DND-41 (cell line): ENCODE measurements around the gene U2AF2.

Experiments
- ATAC-seq: fragments of 200-7000 bp; cut with Tn5 transposase; 3 replicates; pipeline ENCODE4 v1.9.1; 2021; ENCODE audit warnings: low read depth; ENCODE audit not compliant: insufficient read depth
- DNase-seq: peaks from one replicate; pipeline ENCODE4 v3.0.0-alpha.2; 2020
- H2AFZ ChIP-seq: 2 replicates; pipeline ENCODE4 v1.6.0; 2012; ENCODE audit warnings: low read depth, low read length
- H3K27ac ChIP-seq: 2 replicates; pipeline ENCODE4 v1.5.1; 2012; ENCODE audit warnings: low read length, inconsistent platforms
- H3K27me3 ChIP-seq: fragments of 200-600 bp; sonication (generic); 2 replicates; pipeline ENCODE4 v1.6.0; 2012; ENCODE audit warnings: low read length, mild to moderate bottlenecking, inconsistent platforms; ENCODE audit not compliant: insufficient read depth, poor library complexity
- H3K36me3 ChIP-seq: 2 replicates; pipeline ENCODE4 v1.5.1; 2012; ENCODE audit warnings: low read length, inconsistent platforms; ENCODE audit not compliant: insufficient read depth
- H3K4me1 ChIP-seq: 2 replicates; pipeline ENCODE4 v1.5.1; 2012; ENCODE audit warnings: mild to moderate bottlenecking, low read length; ENCODE audit not compliant: insufficient read depth
- H3K4me2 ChIP-seq: 2 replicates; pipeline ENCODE4 v1.6.0; 2012; ENCODE audit warnings: mild to moderate bottlenecking, moderate library complexity, low read length, inconsistent platforms; ENCODE audit not compliant: insufficient read depth
- H3K4me3 ChIP-seq, 2 experiments: fragments of 200-600 bp in 1 of 2; shearing (Covaris generic) in 1 of 2; 2 replicates each; pipeline ENCODE4 v1.5.1; 2012 to 2016; ENCODE audit warnings: inconsistent platforms in 2 of 2, low read length in 2 of 2, mild to moderate bottlenecking in 2 of 2, low read depth in 1 of 2, moderate library complexity in 1 of 2
- H3K79me2 ChIP-seq: 2 replicates; pipeline ENCODE4 v1.6.0; 2012; ENCODE audit warnings: low read length, inconsistent platforms; ENCODE audit not compliant: insufficient read depth
- H3K9ac ChIP-seq: 2 replicates; pipeline ENCODE4 v1.6.0; 2012; ENCODE audit warnings: low read depth, mild to moderate bottlenecking, inconsistent platforms, low read length, moderate library complexity
- H3K9me3 ChIP-seq: 2 replicates; pipeline ENCODE4 v1.5.1; 2012; ENCODE audit warnings: low read length, moderate library complexity, mild to moderate bottlenecking, inconsistent platforms; ENCODE audit not compliant: insufficient read depth, severe bottlenecking
- H4K20me1 ChIP-seq: 2 replicates; pipeline ENCODE4 v1.6.0; 2012; ENCODE audit warnings: low read length; ENCODE audit not compliant: insufficient read depth
- CTCF ChIP-seq: IDR thresholded peaks from 2 replicates; pipeline ENCODE4 v1.5.1; 2012; ENCODE audit warnings: borderline replicate concordance, low read length, moderate library complexity, mild to moderate bottlenecking; ENCODE audit not compliant: poor library complexity, severe bottlenecking; ENCODE audit errors: extremely low read depth
- EZH2 ChIP-seq: IDR thresholded peaks from 3 replicates; pipeline ENCODE4 v1.6.1; 2012; ENCODE audit warnings: borderline replicate concordance, low read depth, mild to moderate bottlenecking, moderate library complexity, low read length, inconsistent platforms; ENCODE audit not compliant: severe bottlenecking

Gene U2AF2

GRCh38 chr19:55663846-55664536, 9.2 kb downstream of the U2AF2 start:
- ATAC-seq = no peak
- Histone ChIP-seq H2AFZ (no peak overlapping the region), H3K27ac (no peak overlapping the region), H3K4me3 (no peak overlapping the region), H3K79me2 (peaks cover 98% of the 10 kb centered on the region), H3K9ac (no peak overlapping the region), H3K36me3 (peaks cover 99% of the 10 kb centered on the region), H3K27me3 (no peaks in the 10 kb centered on the region), H3K4me2 (no peak overlapping the region), H4K20me1 (peaks cover 98% of the 10 kb centered on the region), H3K9me3 (no peaks in the 10 kb centered on the region), H3K4me1 (peaks cover 8% of the 10 kb centered on the region; the same call in 1 of the 2 replicates)
- TF ChIP-seq CTCF (no peak), EZH2 (no peak)
- no peak for DNase-seq

GRCh38 chr19:55666343-55667005, 11.6 kb downstream of the U2AF2 start:
- peaks cover 98% of the 10 kb centered on the region for H4K20me1 ChIP-seq

GRCh38 chr19:55667006-55667381, 12.2 kb downstream of the U2AF2 start:
- ATAC-seq (no peak), DNase-seq (no peak)
- Histone ChIP-seq H4K20me1 (peaks cover 94% of the 10 kb centered on the region), H3K79me2 (peaks cover 98% of the 10 kb centered on the region), H3K9ac (no peak overlapping the region), H3K4me2 (no peak overlapping the region), H3K4me1 (peaks cover 18% of the 10 kb centered on the region), H3K9me3 (no peaks in the 10 kb centered on the region), H3K27me3 (no peaks in the 10 kb centered on the region), H3K4me3 (no peak overlapping the region), H3K27ac (no peak overlapping the region), H2AFZ (no peak overlapping the region), H3K36me3 (peaks cover 97% of the 10 kb centered on the region)
- TF ChIP-seq EZH2 (no peak), CTCF (no peak)

More at GRCh38 chr19:55666343-55667005, 11.6 kb downstream of the U2AF2 start:
- Histone ChIP-seq H3K9ac (no peak overlapping the region), H3K9me3 (no peaks in the 10 kb centered on the region), H2AFZ (no peak overlapping the region), H3K36me3 (peaks cover 99% of the 10 kb centered on the region), H3K79me2 (peaks cover 98% of the 10 kb centered on the region), H3K4me1 (peaks cover 16% of the 10 kb centered on the region), H3K4me3 (no peak overlapping the region), H3K27me3 (no peaks in the 10 kb centered on the region), H3K27ac (no peak overlapping the region), H3K4me2 (no peak overlapping the region)
- ATAC-seq (no peak), DNase-seq (no peak)
- TF ChIP-seq EZH2 (no peak), CTCF (no peak)
